Urinary bladder (tissue), 4 donors: Measurements from ENCODE around the gene GINS1. TPM values are rescaled to one million over a fixed set of nuclear protein-coding genes. Genes with fewer than 3 reads are reported as not detected.

Experiments
- DNase-seq: peaks from one replicate; pipeline ENCODE4 v3.0.0-alpha.2; 2015; ENCODE audit errors: extremely low spot score
- H3K27ac ChIP-seq: one replicate; pipeline ENCODE4 v1.5.1; 2013; ENCODE audit warnings: low read depth, mild to moderate bottlenecking, moderate library complexity
- H3K36me3 ChIP-seq: one replicate; pipeline ENCODE4 v1.6.1; 2013; ENCODE audit warnings: mild to moderate bottlenecking, moderate library complexity; ENCODE audit not compliant: insufficient read depth
- H3K4me1 ChIP-seq: one replicate; pipeline ENCODE4 v1.6.1; 2013; ENCODE audit warnings: mild to moderate bottlenecking, moderate library complexity; ENCODE audit not compliant: insufficient read depth
- H3K4me3 ChIP-seq: one replicate; pipeline ENCODE4 v1.5.1; 2013; ENCODE audit warnings: low read depth, low read length
- WGBS: extraction: QIAGEN DNeasy Blood & Tissue Kit; methylation state at CpG from one replicate; pipeline ENCODE4 v1.1.7; 2013; 5-methylcytosine and 5-hydroxymethylcytosine counted together
- polyA plus RNA-seq: library from polyadenylated mRNA; stranded (reverse); fragments of 200-250 nt; gene quantifications from one replicate; pipeline ENCODE4 v1.2.3, GENCODE V29; 2013
- total RNA-seq: library from RNA; depleted of rRNA; stranded (reverse); fragments of >200 nt; gene quantifications from one replicate; pipeline ENCODE4 v1.2.3, GENCODE V29; 2014
- donor health status: healthy with polysubstance abuse.
- donor health status: healthy.

The GINS1 gene
- 10.2 TPM for total RNA-seq
- 0.80 TPM for polyA plus RNA-seq

GRCh38 chr20:25407311-25408169 lies at the start of gene GINS1:
Gene GINS1 (plus strand): TSS chr20:25407673. CDS start chr20:25407821, 148 bp downstream.
- H3K36me3 ChIP-seq, result no peaks in the 10 kb centered on the region
- peak; percentile 76 for DNase-seq
- H3K4me1 ChIP-seq, result peaks cover 2% of the 10 kb centered on the region
- 1% methylated on average over 56 of the region's 56 CpGs for whole genome bisulfite sequencing
- no peak within 1 kb of the TSS for H3K27ac ChIP-seq
- peak within 1 kb of the TSS; percentile 56 for H3K4me3 ChIP-seq

- DNase-seq, result no peak
- Histone ChIP-seq H3K36me3 (no peaks in the 10 kb centered on the region), H3K27ac (no peak overlapping the region), H3K4me1 (no peaks in the 10 kb centered on the region), H3K4me3 (no peak overlapping the region)
- 52% methylated on average over 10 of the region's 10 CpGs for WGBS
Observed at GRCh38 chr20:25360631-25361286, 46.7 kb upstream of the GINS1 start.

GRCh38 chr20:25361287-25361683 lies 46.2 kb upstream of the GINS1 start:
- DNase-seq, result no peak
- Histone ChIP-seq H3K4me1 (no peaks in the 10 kb centered on the region), H3K4me3 (no peak overlapping the region), H3K27ac (no peak overlapping the region), H3K36me3 (no peaks in the 10 kb centered on the region)
- 83% methylated on average over 6 of the region's 6 CpGs for WGBS

DNA sequence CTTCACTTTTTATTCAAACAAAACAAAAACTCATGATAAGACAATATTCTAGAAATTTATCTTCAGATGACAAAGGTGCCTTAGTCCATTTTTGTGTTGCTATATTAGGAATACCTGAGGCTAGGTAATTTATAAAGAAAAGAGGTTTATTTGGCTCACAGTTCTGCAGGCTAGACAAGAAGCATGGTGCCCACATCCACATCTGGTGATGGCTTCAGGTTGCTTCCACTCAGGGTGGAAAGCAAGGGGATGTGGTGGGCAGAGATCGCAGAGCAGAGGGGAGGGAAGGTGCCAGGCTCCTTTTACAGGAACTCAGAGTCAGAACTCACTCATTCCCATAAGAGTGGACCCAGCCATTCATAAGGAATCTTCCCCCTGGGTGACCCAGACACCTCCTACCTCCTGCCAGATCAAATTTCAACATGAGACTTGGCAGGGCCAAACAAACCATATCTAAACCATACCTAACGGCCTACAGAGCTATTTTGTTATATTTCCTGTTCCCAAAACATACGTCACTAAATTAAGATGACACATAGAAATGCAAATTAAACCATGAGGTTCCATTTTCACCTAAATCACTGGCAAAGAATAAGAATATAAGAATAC lies 43.2 kb upstream of the GINS1 start:
- Histone ChIP-seq H3K4me3 (no peak overlapping the region), H3K4me1 (no peaks in the 10 kb centered on the region), H3K36me3 (no peaks in the 10 kb centered on the region), H3K27ac (no peak overlapping the region)
- no peak for DNase-seq
- 86% methylated on average over 3 of the region's 3 CpGs for WGBS

GRCh38 chr20:25364879-25365699 lies 42.4 kb upstream of the GINS1 start:
- no peaks in the 10 kb centered on the region for H3K36me3 ChIP-seq
- WGBS, result 86% methylated on average over 2 of the region's 2 CpGs
- no peaks in the 10 kb centered on the region for H3K4me1 ChIP-seq
- H3K4me3 ChIP-seq, result no peak overlapping the region
- no peak for DNase-seq
- H3K27ac ChIP-seq, result no peak overlapping the region

DNA sequence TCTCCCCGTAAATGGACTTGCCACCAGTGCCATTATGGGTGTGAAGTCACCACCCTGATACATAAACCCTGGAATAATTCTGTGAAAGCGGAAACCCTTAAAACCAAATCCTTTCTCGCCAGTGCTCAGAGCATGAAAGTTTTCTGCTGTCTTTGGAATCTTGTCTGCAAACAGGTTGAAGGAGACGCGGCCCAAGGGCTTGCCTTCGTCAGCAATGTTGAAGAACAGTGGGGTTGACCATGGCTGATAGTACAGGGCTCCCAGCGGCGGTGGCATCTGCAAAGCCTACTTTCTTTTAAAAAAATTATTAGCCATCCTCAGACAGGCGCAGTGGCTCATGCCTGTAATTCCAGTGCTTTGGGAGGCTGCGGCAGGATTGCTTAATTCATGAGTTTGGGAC lies 38.9 kb upstream of the GINS1 start:
- Histone ChIP-seq H3K36me3 (no peaks in the 10 kb centered on the region), H3K4me1 (no peaks in the 10 kb centered on the region), H3K4me3 (no peak overlapping the region), H3K27ac (no peak overlapping the region)
- WGBS, result 97% methylated on average over 10 of the region's 10 CpGs
- no peak for DNase-seq

DNA sequence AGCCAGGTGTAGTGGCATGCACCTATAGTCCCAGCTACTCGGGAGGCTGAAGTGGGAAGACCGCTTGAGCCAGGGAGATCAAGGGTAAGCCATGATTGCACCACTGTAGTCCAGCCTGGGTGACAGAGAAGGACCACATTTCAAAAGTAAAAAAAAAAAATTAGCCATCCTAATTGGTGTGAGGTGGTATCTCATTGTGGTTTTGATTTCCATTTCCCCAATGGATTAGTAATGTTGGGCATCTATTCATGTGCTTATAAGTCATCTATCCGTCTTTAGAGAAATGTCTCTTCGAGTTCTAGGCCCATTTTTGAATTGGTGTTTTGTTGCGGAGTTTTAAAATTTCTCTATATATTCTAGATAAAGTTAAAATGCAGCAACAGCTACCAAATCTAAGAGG lies 38.5 kb upstream of the GINS1 start:
- 97% methylated on average over 5 of the region's 5 CpGs for WGBS
- no peak for DNase-seq
- Histone ChIP-seq H3K27ac (no peak overlapping the region), H3K36me3 (no peaks in the 10 kb centered on the region), H3K4me1 (no peaks in the 10 kb centered on the region), H3K4me3 (no peak overlapping the region)

GRCh38 chr20:25369529-25369928 lies 37.9 kb upstream of the GINS1 start:
- Histone ChIP-seq H3K27ac (no peak overlapping the region), H3K4me1 (no peaks in the 10 kb centered on the region), H3K4me3 (no peak overlapping the region), H3K36me3 (no peaks in the 10 kb centered on the region)
- WGBS, result 90% methylated on average over 8 of the region's 8 CpGs
- no peak for DNase-seq

DNA sequence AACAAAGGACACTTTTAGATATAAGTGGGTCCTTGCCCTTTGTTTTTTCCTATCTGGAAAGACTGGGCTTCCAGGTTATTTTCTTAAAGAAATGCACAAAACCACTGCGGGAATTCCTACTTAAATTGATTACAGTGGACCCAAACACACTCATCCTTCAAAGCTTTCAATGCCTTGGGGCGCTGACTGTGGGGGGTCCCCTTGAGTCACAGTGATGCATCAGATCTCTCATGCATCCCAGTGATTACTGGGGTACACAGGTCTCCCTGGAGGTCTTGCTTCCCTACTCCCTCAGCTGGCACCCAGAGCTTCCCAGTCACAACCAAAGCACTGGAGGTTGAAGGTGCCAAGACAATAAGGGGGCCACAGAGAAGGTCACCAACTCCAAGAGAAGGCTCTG lies 37.5 kb upstream of the GINS1 start:
- Histone ChIP-seq H3K27ac (no peak overlapping the region), H3K36me3 (no peaks in the 10 kb centered on the region), H3K4me3 (no peak overlapping the region), H3K4me1 (no peaks in the 10 kb centered on the region)
- 95% methylated on average over 2 of the region's 2 CpGs for WGBS
- no peak for DNase-seq

DNA sequence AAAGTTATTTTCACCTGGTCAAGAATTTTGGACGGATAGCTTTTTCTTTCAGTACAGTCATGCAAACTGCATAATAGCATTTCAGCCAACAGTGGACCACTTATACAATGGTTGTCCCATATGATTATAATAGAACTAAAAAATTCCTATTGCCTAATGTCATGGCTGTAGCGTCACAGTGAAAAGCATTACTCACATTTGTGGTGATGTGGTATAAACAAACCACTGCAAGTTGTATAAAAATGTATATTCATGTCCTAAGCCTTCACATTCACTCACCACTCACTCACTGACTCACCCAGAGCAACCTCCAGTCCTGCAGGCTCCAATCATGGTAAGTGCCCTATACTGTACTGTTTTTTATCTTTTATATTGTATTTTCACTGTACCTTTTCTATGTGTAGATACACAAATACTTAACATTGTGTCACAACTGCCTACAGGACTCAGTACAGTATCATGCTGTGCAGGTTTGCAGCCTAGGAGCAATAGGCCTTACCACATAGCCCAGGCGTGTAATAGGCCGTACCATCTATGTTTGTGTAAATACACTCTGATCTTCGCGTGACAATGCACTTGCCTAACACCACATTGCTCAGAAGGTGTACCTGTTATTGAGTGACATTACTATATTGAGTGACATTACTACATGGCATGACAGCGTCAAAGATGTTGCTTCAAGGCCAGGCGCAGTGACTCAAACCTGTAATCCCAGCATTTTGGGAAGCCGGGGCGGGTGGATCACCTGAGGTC lies 34.7 kb upstream of the GINS1 start:
- Histone ChIP-seq H3K4me3 (no peak overlapping the region), H3K27ac (no peak overlapping the region), H3K36me3 (no peaks in the 10 kb centered on the region), H3K4me1 (no peaks in the 10 kb centered on the region)
- DNase-seq, result no peak
- WGBS, result 95% methylated on average over 10 of the region's 10 CpGs

DNA sequence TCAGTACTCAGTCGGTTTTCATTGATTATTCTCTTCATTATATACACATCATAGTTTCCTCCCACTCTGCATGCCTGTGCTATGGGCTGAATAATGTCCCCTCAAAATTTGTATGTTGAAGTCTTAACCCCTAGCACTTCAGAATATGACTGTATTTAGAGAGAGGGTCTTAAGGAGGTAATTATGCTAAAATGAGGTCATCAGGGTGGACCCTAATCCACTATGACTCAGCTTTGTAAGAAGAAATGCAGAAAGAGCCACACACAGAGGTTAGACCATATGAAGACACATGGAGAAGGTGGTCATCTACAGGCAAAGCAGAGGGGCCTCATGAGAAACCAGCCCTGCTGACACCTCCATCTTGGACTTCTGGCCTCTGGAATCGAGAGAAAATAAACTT lies 32.6 kb upstream of the GINS1 start:
- H3K4me1 ChIP-seq, result no peaks in the 10 kb centered on the region
- 94% methylated on average over 2 of the region's 2 CpGs for WGBS
- H3K4me3 ChIP-seq, result no peak overlapping the region
- H3K36me3 ChIP-seq, result no peaks in the 10 kb centered on the region
- DNase-seq, result no peak
- H3K27ac ChIP-seq, result no peak overlapping the region

GRCh38 chr20:25376236-25376635 lies 31.2 kb upstream of the GINS1 start:
- 86% methylated on average over 4 of the region's 4 CpGs for WGBS
- H3K4me1 ChIP-seq, result no peaks in the 10 kb centered on the region
- H3K36me3 ChIP-seq, result no peaks in the 10 kb centered on the region
- no peak for DNase-seq
- H3K4me3 ChIP-seq, result no peak overlapping the region
- H3K27ac ChIP-seq, result no peak overlapping the region

GRCh38 chr20:25376886-25377285 lies 30.6 kb upstream of the GINS1 start:
- no peak overlapping the region for H3K4me3 ChIP-seq
- no peaks in the 10 kb centered on the region for H3K4me1 ChIP-seq
- no peak for DNase-seq
- no peaks in the 10 kb centered on the region for H3K36me3 ChIP-seq
- no peak overlapping the region for H3K27ac ChIP-seq
- WGBS, result 85% methylated on average over 2 of the region's 2 CpGs
